Trophoblast cell (in vitro differentiated cells and primary cell): ENCODE measurements around the gene ZC3H7A.

Source experiments
- DNase-seq, 2 donors: peaks; one replicate each; pipeline ENCODE4 v3.0.0-alpha.2; 2016
- H2AFZ ChIP-seq: 2 replicates; pipeline ENCODE4 v1.6.1; 2013; ENCODE audit warnings: low read length, moderate library complexity, mild to moderate bottlenecking; ENCODE audit not compliant: insufficient read depth, poor library complexity
- H2AK5ac ChIP-seq: 2 replicates; pipeline ENCODE4 v1.6.1; 2013; ENCODE audit warnings: mild to moderate bottlenecking, low read length
- H2BK120ac ChIP-seq: 2 replicates; pipeline ENCODE4 v1.6.1; 2013; ENCODE audit warnings: low read length, mild to moderate bottlenecking, moderate library complexity; ENCODE audit not compliant: insufficient read depth, poor library complexity
- H2BK12ac ChIP-seq: 2 replicates; pipeline ENCODE4 v1.6.1; 2013; ENCODE audit warnings: mild to moderate bottlenecking, low read length, moderate library complexity
- H2BK5ac ChIP-seq: 2 replicates; pipeline ENCODE4 v1.6.1; 2013; ENCODE audit warnings: low read length, low read depth, moderate library complexity, mild to moderate bottlenecking; ENCODE audit not compliant: poor library complexity
- H3K14ac ChIP-seq: 2 replicates; pipeline ENCODE4 v1.6.1; 2013; ENCODE audit warnings: mild to moderate bottlenecking, low read length
- H3K18ac ChIP-seq: 2 replicates; pipeline ENCODE4 v1.6.1; 2013; ENCODE audit warnings: mild to moderate bottlenecking, low read length
- H3K23ac ChIP-seq: 2 replicates; pipeline ENCODE4 v1.6.1; 2013; ENCODE audit warnings: low read length
- H3K27ac ChIP-seq: 2 replicates; pipeline ENCODE4 v1.5.1; 2013; ENCODE audit warnings: low read depth, mild to moderate bottlenecking, inconsistent platforms, low read length, moderate library complexity
- H3K27me3 ChIP-seq: 2 replicates; pipeline ENCODE4 v1.6.1; 2013; ENCODE audit warnings: inconsistent platforms, mild to moderate bottlenecking, low read length, moderate library complexity; ENCODE audit not compliant: insufficient read depth
- H3K36me3 ChIP-seq, 2 experiments: 1 replicate in 1 of 2; 2 replicates in 1 of 2; pipeline ENCODE4 v1.6.1; 2013; ENCODE audit warnings: low read length in 2 of 2, mild to moderate bottlenecking in 2 of 2, moderate library complexity in 1 of 2; ENCODE audit not compliant: insufficient read depth in 2 of 2, control insufficient read depth in 1 of 2
- H3K4ac ChIP-seq: 2 replicates; pipeline ENCODE4 v1.6.1; 2013; ENCODE audit warnings: low read depth, mild to moderate bottlenecking, low read length, moderate library complexity
- H3K4me1 ChIP-seq, 2 experiments: 1 replicate in 1 of 2; 2 replicates in 1 of 2; pipeline ENCODE4 v1.6.1; 2013; ENCODE audit warnings: low read length in 2 of 2, mild to moderate bottlenecking in 2 of 2, moderate library complexity in 1 of 2; ENCODE audit not compliant: insufficient read depth in 2 of 2, control insufficient read depth in 1 of 2
- H3K4me2 ChIP-seq: 2 replicates; pipeline ENCODE4 v1.6.1; 2013; ENCODE audit warnings: inconsistent platforms, mild to moderate bottlenecking, low read length, moderate library complexity
- H3K4me3 ChIP-seq: 2 replicates; pipeline ENCODE4 v1.5.1; 2013; ENCODE audit warnings: mild to moderate bottlenecking, low read depth, low read length, inconsistent platforms
- H3K79me1 ChIP-seq: one replicate; pipeline ENCODE4 v1.6.1; 2013; ENCODE audit warnings: low read length
- H3K79me2 ChIP-seq: 2 replicates; pipeline ENCODE4 v1.6.1; 2013; ENCODE audit warnings: low read length, mild to moderate bottlenecking; ENCODE audit not compliant: control insufficient read depth, insufficient read depth, poor library complexity
- H3K9ac ChIP-seq: 2 replicates; pipeline ENCODE4 v1.6.1; 2013; ENCODE audit warnings: mild to moderate bottlenecking, low read length
- H3K9me3 ChIP-seq: 2 replicates; pipeline ENCODE4 v1.6.1; 2013; ENCODE audit warnings: low read depth, mild to moderate bottlenecking, control low read depth, inconsistent platforms, low read length; ENCODE audit not compliant: insufficient read depth
- H4K12ac ChIP-seq: 2 replicates; pipeline ENCODE4 v1.6.1; 2013; ENCODE audit warnings: low read depth, mild to moderate bottlenecking, low read length, moderate library complexity
- H4K8ac ChIP-seq: 2 replicates; pipeline ENCODE4 v1.6.1; 2013; ENCODE audit warnings: low read depth, mild to moderate bottlenecking, low read length, moderate library complexity
- H4K91ac ChIP-seq: one replicate; pipeline ENCODE4 v1.6.1; 2013; ENCODE audit warnings: low read depth, mild to moderate bottlenecking, low read length, moderate library complexity
- WGBS: extraction: QIAGEN DNeasy Blood & Tissue Kit; methylation state at CpG from one replicate; pipeline ENCODE4 v1.1.7; 2013; ENCODE audit warnings: missing lambda C conversion rate; ENCODE audit not compliant: insufficient read length, insufficient coverage; ENCODE audit errors: extremely low coverage; 5-methylcytosine and 5-hydroxymethylcytosine counted together

ZC3H7A gene

GRCh38 chr16:11750056-11750455 is 47.0 kb downstream of the ZC3H7A start:
- H4K8ac ChIP-seq = no peak overlapping the region
- H3K27me3 ChIP-seq = no peaks in the 10 kb centered on the region
- no peaks in the 10 kb centered on the region for H3K79me2 ChIP-seq
- H3K9ac ChIP-seq = no peak overlapping the region
- H3K27ac ChIP-seq = no peak overlapping the region
- H3K9me3 ChIP-seq = no peaks in the 10 kb centered on the region
- no peak overlapping the region for H4K12ac ChIP-seq
- no peak overlapping the region for H3K14ac ChIP-seq
- H3K36me3 ChIP-seq = peaks cover 38 to 45% of the 10 kb centered on the region in 2 experiments
- no peak overlapping the region for H3K4ac ChIP-seq
- no peak overlapping the region for H2BK12ac ChIP-seq
- H3K4me2 ChIP-seq = no peak overlapping the region
- H2BK120ac ChIP-seq = no peak overlapping the region
- DNase-seq = no peak
- H3K4me1 ChIP-seq = no peaks in the 10 kb centered on the region
- no peak overlapping the region for H2AK5ac ChIP-seq
- no peak overlapping the region for H2AFZ ChIP-seq
- H2BK5ac ChIP-seq = no peak overlapping the region
- H3K23ac ChIP-seq = no peak overlapping the region
- no peak overlapping the region for H3K4me3 ChIP-seq
- no peak overlapping the region for H4K91ac ChIP-seq
- no peak overlapping the region for H3K18ac ChIP-seq
- no peaks in the 10 kb centered on the region for H3K79me1 ChIP-seq
- no CpG with 5 or more reads among the region's 7 CpGs for WGBS

GRCh38 chr16:11748404-11749254 is 48.4 kb downstream of the ZC3H7A start:
- H3K18ac ChIP-seq = no peak overlapping the region
- H3K36me3 ChIP-seq = peaks cover 25 to 37% of the 10 kb centered on the region in 2 experiments
- no peak overlapping the region for H3K27ac ChIP-seq
- no peaks in the 10 kb centered on the region for H3K79me1 ChIP-seq
- no peak overlapping the region for H3K9ac ChIP-seq
- H3K9me3 ChIP-seq = no peaks in the 10 kb centered on the region
- no peak overlapping the region for H2BK5ac ChIP-seq
- H3K27me3 ChIP-seq = no peaks in the 10 kb centered on the region
- H2AK5ac ChIP-seq = no peak overlapping the region
- H2BK120ac ChIP-seq = no peak overlapping the region
- no peak overlapping the region for H4K91ac ChIP-seq
- no peak overlapping the region for H4K8ac ChIP-seq
- no peak overlapping the region for H2BK12ac ChIP-seq
- WGBS = no CpG with 5 or more reads among the region's 13 CpGs
- H3K79me2 ChIP-seq = no peaks in the 10 kb centered on the region
- no peak overlapping the region for H3K4me2 ChIP-seq
- peaks cover under 1% of the 10 kb centered on the region in 2 experiments for H3K4me1 ChIP-seq
- DNase-seq = no peak
- no peak overlapping the region for H4K12ac ChIP-seq
- H3K4me3 ChIP-seq = no peak overlapping the region
- H3K4ac ChIP-seq = no peak overlapping the region
- H2AFZ ChIP-seq = no peak overlapping the region
- no peak overlapping the region for H3K14ac ChIP-seq
- H3K23ac ChIP-seq = no peak overlapping the region

GRCh38 chr16:11747949-11748403 is 49.1 kb downstream of the ZC3H7A start:
- no peak overlapping the region for H3K9ac ChIP-seq
- no peaks in the 10 kb centered on the region for H3K79me1 ChIP-seq
- H3K4me1 ChIP-seq = peaks cover 3 to 4% of the 10 kb centered on the region in 2 experiments
- no peak overlapping the region for H3K4me3 ChIP-seq
- no peaks in the 10 kb centered on the region for H3K27me3 ChIP-seq
- no peak overlapping the region for H3K23ac ChIP-seq
- H3K4me2 ChIP-seq = no peak overlapping the region
- no peak for DNase-seq
- H3K9me3 ChIP-seq = no peaks in the 10 kb centered on the region
- H3K27ac ChIP-seq = no peak overlapping the region
- no peak overlapping the region for H2AFZ ChIP-seq
- no peak overlapping the region for H3K14ac ChIP-seq
- no peak overlapping the region for H2BK120ac ChIP-seq
- H2BK12ac ChIP-seq = no peak overlapping the region
- no peak overlapping the region for H3K4ac ChIP-seq
- no peak overlapping the region for H4K8ac ChIP-seq
- no peak overlapping the region for H2BK5ac ChIP-seq
- no peak overlapping the region for H4K91ac ChIP-seq
- H3K18ac ChIP-seq = no peak overlapping the region
- no peak overlapping the region for H2AK5ac ChIP-seq
- H4K12ac ChIP-seq = no peak overlapping the region
- peaks cover 21 to 32% of the 10 kb centered on the region in 2 experiments for H3K36me3 ChIP-seq
- no CpG with 5 or more reads among the region's 7 CpGs for WGBS
- no peaks in the 10 kb centered on the region for H3K79me2 ChIP-seq

DNA sequence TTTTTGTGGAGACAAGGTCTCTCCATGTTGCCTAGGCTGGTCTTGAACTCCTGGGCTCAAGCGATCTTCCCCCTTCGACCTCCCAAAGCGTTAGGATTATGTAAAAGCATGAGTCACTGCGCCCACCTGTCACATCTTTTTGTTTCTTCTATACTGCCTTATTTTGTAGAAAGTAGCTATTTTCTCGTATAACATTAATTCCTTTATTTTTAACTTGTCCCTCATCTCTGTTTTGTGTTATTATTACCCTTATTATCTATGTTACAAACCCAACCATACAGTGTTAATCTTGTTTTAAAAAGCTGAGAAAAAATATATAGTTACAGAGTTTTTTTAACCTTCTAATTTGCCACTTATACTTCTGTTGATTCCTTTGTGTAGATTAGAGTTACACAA is 53.0 kb downstream of the ZC3H7A start:
- H3K14ac ChIP-seq = no peak overlapping the region
- peaks cover 9% of the 10 kb centered on the region for H3K79me2 ChIP-seq

More for the DNA sequence above, 53.0 kb downstream of the ZC3H7A start:
- Histone ChIP-seq H4K12ac (no peak overlapping the region), H3K79me1 (peaks cover 7% of the 10 kb centered on the region), H4K91ac (no peak overlapping the region), H2BK5ac (no peak overlapping the region), H3K23ac (no peak overlapping the region), H3K36me3 (peaks cover 4 to 8% of the 10 kb centered on the region in 2 experiments), H3K9me3 (no peaks in the 10 kb centered on the region), H3K4me3 (no peak overlapping the region), H2BK120ac (no peak overlapping the region), H3K9ac (no peak overlapping the region), H3K18ac (no peak overlapping the region), H3K4me2 (no peak overlapping the region), H3K27me3 (no peaks in the 10 kb centered on the region), H2AK5ac (no peak overlapping the region), H3K4me1 (peaks cover 4 to 7% of the 10 kb centered on the region in 2 experiments), H4K8ac (no peak overlapping the region), H3K4ac (no peak overlapping the region), H2BK12ac (no peak overlapping the region), H3K27ac (no peak overlapping the region), H2AFZ (no peak overlapping the region)
- no peak for DNase-seq
- WGBS = no CpG with 5 or more reads among the region's 5 CpGs
